GM23248 (cell line): ENCODE measurements around the gene MAPT.

ENCODE experiments used
- EZH2 ChIP-seq: fragments of 200-600 bp; sonication (generic); IDR thresholded peaks from 2 replicates; pipeline ENCODE4 v1.6.1; 2018; ENCODE audit warnings: antibody characterized with exemption, mild to moderate bottlenecking; ENCODE audit not compliant: insufficient read depth, poor library complexity, severe bottlenecking
- EZH2phosphoT487 ChIP-seq: fragments of 200-600 bp; sonication (generic); IDR thresholded peaks from 2 replicates; pipeline ENCODE4 v1.6.1; 2018; ENCODE audit warnings: antibody characterized with exemption, moderate library complexity, mild to moderate bottlenecking, low read depth; ENCODE audit not compliant: insufficient read depth

- TF ChIP-seq EZH2phosphoT487 (no peak), EZH2 (no peak)
These were observed 25.7 kb downstream of the MAPT start for GRCh38 chr17:45920083-45920482.
